Measurements from ENCODE around the gene EFHC2.
A peak's percentile ranks its signal among the peaks of the same experiment; 100 is the strongest.
"Not testable (repeated sequence)": the region's sequence is repeated elsewhere in the genome, so short reads cannot be mapped to it uniquely, and the experiment has no call there.

The EFHC2 gene

GRCh38 chrX:44290718-44291117 lies 52.8 kb downstream of the EFHC2 start:
- no peak for DNase-seq

GRCh38 chrX:44282753-44283152 lies 60.7 kb downstream of the EFHC2 start:
- DNase-seq = no peak

GRCh38 chrX:44280116-44280515 lies 63.4 kb downstream of the EFHC2 start:
- DNase-seq = no peak

- no peak for DNase-seq
These were observed 69.4 kb downstream of the EFHC2 start for GRCh38 chrX:44274096-44274495.

GRCh38 chrX:44267861-44268260 lies 75.6 kb downstream of the EFHC2 start:
- DNase-seq = no peak

- DNase-seq = no peak
These were observed 76.4 kb downstream of the EFHC2 start for GRCh38 chrX:44267116-44267515.

DNA sequence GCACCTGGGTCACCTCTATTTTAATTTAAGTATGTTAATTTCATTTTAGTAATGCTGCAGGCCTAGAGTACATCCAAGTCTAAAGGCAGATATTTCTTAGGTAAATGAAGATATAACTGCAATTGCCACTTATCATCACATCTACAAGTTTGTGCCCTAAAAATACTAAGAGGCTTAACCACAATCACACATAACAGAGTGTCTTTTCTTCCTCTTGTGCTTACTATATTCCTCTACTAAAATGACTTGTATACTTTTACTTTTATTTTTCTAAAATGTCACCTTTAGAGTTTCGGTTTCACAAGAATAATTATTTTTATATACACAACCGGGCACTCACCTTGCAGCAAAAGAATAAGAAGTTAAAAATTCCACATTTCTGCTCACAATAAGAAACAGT lies 77.9 kb downstream of the EFHC2 start:
- DNase-seq = no peak

DNA sequence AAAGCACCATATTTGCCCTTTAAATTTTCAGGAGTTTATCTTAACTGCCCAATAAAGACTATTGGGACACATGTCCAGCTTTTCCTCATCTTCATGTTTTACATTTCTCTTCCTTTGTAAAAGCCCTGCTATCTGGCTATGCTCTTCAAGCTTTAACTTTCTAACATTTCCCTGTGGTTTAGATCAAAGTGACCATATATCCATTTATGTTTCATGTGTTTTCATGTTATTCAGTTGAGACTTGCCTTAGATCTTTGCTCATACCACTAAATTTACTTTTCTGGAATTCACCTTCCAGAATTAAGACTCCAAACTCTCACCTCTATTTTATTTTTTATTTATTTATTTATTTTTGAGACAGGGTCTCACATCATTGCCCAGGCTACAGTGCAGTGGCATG lies 78.5 kb downstream of the EFHC2 start:
- DNase-seq = no peak

- no peak for DNase-seq
These were observed 82.2 kb downstream of the EFHC2 start for GRCh38 chrX:44261286-44261685.

GRCh38 chrX:44260609-44261008 lies 82.9 kb downstream of the EFHC2 start:
- no peak for DNase-seq

- not testable (repeated sequence) for DNase-seq
These were observed 87.7 kb downstream of the EFHC2 start for GRCh38 chrX:44255742-44256141.

- no peak for DNase-seq
These were observed 89.9 kb downstream of the EFHC2 start for GRCh38 chrX:44253575-44253942.

- peak; percentile 58 for DNase-seq
These were observed 90.5 kb downstream of the EFHC2 start for GRCh38 chrX:44252688-44253574.

GRCh38 chrX:44247468-44247867 lies 96.0 kb downstream of the EFHC2 start:
- no peak for DNase-seq

GRCh38 chrX:44246826-44247225 lies 96.6 kb downstream of the EFHC2 start:
- DNase-seq = no peak

DNA sequence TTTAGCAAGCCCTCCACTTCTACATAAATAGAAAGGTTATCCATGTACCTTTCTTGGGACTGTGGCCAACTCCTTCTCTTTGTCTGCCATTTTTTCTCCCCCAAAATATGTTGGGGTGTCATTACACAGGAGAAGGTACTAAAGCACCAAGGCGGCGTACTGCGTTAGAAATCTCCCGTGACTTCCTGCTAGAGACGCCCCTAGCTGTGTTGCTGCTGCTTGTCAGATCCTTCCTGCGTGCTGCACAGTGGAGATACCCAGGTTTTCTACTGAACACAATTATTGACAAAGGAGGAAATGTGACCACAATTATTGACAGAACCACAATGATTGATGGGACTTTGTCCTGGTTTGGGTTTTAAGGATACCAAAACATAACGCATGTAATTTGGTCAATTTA lies 97.7 kb downstream of the EFHC2 start:
- no peak for DNase-seq

DNA sequence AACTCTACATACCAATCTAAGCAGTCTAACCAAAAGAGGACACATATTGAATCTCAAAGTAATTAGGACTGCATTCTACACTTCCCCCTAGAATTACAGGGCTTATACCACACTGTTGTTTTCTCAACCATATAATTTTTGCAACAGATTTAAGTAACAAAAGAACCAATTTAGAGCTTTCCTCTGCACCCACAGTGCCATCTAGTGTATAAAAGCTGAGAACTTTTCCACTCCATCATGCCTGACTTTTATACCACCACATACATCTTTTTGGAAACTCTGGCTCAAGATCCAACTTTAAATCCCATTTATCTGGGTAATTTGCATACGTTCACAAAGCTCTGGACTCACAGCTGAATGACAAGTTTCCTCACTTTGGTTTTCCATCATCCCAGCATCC lies 99.5 kb downstream of the EFHC2 start:
- peak; percentile 22 for DNase-seq

DNA sequence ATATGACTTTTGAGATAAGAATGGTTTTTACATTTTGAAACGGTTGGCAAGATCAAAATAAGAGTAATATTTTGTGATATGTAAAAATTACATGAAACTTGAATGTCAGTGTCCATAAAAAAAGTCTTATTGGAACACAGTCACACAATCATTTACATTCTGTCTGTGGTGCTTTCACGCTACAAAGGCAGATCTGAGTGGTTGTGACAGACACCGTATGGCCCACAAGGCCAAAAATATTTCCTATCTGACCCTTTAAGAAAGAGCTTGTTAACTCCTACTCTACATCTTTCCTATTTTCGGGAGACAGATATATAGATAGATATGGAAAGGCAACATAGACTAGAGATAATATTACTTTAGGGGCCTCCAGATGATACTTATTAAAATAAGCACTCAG lies 101.9 kb downstream of the EFHC2 start:
- DNase-seq = no peak

DNA sequence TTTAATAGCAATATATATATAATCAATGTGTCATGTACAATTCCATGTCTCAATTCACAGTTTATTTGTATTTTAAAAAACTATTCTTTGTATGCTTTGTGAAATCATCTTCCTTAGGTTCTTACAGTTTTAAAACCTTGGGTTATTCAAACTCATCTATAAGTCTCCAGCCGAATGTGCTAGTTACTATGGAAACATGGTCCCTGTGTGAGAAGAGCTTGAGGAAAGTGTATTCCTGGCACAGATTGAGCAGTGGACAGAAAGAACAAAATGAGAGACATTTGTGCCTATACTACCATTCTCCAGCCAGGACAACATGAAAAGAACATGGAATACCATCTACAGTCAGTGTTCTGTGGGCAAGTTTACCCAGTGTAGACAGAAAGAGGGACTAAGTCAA lies 103.4 kb downstream of the EFHC2 start:
- DNase-seq = no peak

DNA sequence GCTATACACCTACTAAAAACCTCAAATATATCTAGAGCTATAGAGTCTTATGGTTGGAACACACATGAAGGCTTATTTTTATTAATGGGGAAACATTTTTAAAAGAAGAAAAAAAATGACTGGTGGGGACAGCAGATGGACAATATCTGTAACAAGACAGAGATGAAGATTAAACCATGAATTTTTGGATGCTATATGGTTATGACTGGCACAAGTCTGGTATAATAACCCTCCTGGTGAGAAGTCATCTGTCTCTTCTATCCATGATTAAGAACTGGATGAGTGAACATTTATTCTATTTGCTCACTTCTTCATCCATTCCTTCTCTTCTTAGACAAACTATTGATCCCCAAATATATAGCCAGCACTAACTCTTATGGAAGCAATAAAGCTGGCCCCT lies 104.4 kb downstream of the EFHC2 start:
- DNase-seq = no peak

GRCh38 chrX:44235534-44235933 lies 107.9 kb downstream of the EFHC2 start:
- DNase-seq = no peak

GRCh38 chrX:44234541-44234940 lies 108.9 kb downstream of the EFHC2 start:
- DNase-seq = no peak

DNA sequence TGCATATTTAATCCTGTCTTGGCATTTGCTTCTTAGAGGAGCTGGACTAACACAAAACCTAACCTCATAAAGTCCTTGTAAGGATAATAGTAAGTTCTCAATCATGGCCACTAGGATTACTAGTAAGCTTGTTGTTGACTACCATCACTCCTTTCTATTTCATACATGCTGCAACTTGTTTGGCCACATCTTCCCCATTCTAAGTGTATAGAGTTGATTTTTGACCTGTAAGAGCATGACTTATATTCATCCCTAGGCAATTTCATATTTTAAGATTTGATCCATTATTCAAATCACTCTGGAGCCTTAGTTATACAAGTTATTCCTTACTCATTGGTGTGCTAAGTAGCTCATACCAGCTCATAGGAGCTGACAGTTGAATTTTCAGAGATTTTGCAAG lies 109.4 kb downstream of the EFHC2 start:
- no peak for DNase-seq

- no peak for DNase-seq
These were observed 111.4 kb downstream of the EFHC2 start for GRCh38 chrX:44232081-44232480.

GRCh38 chrX:44228621-44229020 lies 114.9 kb downstream of the EFHC2 start:
- DNase-seq = no peak
